ENCODE data around the gene PDHX. TPM values are rescaled to one million over a fixed set of nuclear protein-coding genes. Genes with fewer than 3 reads are reported as not detected.

The PDHX gene
- total RNA-seq, 1 donor from 2014 or later = 39.1 TPM

DNA sequence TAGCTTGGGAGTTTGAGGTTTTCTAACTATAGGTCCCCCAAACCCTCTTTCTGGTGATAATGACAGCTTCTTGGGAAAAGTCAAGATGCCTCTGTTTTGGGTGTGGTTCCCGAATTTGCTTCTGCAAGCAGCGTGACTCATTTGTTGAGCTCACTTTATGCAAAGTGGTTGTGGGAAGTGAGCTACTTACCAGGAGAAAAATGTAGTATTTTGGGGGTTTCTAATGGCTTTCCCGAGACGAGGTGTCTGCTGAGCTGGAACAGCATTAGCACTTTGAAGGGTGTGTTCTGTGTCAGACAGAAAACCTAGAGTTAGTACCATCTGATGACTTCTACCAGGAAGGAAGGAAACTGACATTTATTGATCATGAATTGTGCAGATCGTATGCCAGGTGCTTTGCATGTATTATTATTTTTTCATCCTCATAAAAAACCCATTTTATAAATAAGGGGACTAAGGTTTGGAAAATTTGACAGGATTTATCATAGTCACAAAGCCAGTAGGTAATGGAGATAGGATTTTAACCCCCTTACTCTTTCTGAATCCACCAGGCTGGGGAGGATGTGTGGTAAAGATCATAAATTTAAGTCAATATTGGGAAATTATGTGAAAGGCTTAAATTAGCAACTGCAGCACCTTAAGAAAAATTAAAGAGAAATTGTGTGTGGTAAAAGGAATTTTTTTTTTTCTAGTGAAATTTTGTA, 113.7 kb downstream of the PDHX start:
- DNase-seq = no peak
- ATAC-seq = peak; percentile 41 to 56
- H3K27ac ChIP-seq = peak overlapping the region; percentile 28

DNA sequence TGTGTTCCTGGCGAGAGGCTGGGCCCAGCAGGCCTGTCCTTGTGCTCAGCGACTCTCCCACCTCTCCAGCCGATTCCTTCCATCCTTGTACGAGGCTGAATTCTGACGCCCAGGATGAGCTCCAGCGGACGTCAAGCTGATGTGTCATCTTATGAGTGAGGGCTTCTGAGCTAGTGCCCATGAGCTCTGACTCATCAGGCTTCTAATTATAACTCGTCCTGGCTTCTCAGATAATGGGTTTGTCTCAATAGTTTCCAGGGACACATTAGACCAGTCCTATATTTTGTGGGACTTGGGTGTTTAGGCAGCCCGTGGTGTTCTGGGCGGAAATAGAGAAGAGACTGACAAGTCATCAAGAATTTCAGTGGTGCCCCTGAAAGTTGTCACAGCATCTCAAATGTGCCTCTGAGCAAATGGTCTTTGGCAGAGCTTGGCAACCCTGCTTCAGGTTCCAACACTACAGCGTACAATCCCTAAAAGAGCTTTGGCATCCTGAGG, 114.3 kb downstream of the PDHX start:
- DNase-seq (no peak), ATAC-seq (peak; percentile 72 to 77)
- Histone ChIP-seq H3K4me1 (peaks cover 12% of the 10 kb centered on the region), H3K27me3 (ENCODE audit: low read depth) (no peaks in the 10 kb centered on the region), H3K4me3 (no peak overlapping the region), H3K9me3 (no peaks in the 10 kb centered on the region), H3K36me3 (no peaks in the 10 kb centered on the region), H3K27ac (peak overlapping the region; percentile 28)
- intact Hi-C loops (cut with DNase I) = no loop called here
- TF ChIP-seq, protein P1, sequence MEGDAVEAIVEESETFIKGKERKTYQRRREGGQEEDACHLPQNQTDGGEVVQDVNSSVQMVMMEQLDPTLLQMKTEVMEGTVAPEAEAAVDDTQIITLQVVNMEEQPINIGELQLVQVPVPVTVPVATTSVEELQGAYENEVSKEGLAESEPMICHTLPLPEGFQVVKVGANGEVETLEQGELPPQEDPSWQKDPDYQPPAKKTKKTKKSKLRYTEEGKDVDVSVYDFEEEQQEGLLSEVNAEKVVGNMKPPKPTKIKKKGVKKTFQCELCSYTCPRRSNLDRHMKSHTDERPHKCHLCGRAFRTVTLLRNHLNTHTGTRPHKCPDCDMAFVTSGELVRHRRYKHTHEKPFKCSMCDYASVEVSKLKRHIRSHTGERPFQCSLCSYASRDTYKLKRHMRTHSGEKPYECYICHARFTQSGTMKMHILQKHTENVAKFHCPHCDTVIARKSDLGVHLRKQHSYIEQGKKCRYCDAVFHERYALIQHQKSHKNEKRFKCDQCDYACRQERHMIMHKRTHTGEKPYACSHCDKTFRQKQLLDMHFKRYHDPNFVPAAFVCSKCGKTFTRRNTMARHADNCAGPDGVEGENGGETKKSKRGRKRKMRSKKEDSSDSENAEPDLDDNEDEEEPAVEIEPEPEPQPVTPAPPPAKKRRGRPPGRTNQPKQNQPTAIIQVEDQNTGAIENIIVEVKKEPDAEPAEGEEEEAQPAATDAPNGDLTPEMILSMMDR (IDR thresholded peaks at IDR 0.05) = no peak

More for the DNA sequence above, 113.7 kb downstream of the PDHX start:
- H3K36me3 ChIP-seq = no peaks in the 10 kb centered on the region
- TF ChIP-seq, protein P1 (IDR thresholded peaks at IDR 0.05) = no peak
- no peaks in the 10 kb centered on the region for H3K27me3 ChIP-seq (ENCODE audit: low read depth)
- H3K4me3 ChIP-seq = no peak overlapping the region
- intact Hi-C loops (cut with DNase I) = no loop called here
- H3K9me3 ChIP-seq = no peaks in the 10 kb centered on the region
- peaks cover 12% of the 10 kb centered on the region for H3K4me1 ChIP-seq

DNA sequence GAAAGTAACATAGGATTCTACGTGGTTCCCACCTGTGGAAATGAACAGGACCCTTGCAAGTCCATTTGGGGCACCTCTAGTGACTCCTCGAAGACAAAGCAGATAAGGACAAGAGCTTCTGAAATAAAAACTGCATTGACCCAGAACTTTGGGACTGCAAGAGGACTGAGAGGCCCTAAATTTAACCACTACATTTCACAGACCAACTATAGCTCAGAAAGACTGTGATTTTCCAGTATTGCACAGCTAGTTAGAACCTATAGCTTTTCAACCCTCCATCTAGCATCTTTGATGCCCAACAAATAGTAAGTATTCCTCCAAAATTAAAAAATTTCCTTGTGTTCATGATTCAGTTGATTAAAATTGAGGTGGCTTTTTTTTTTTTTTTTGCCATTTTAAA, 114.9 kb downstream of the PDHX start:
- TF ChIP-seq, protein P1 (IDR thresholded peaks at IDR 0.05) = no peak
- Histone ChIP-seq H3K4me1 (peaks cover 12% of the 10 kb centered on the region), H3K27ac (no peak overlapping the region), H3K4me3 (no peak overlapping the region), H3K36me3 (no peaks in the 10 kb centered on the region), H3K9me3 (no peaks in the 10 kb centered on the region), H3K27me3 (ENCODE audit: low read depth) (no peaks in the 10 kb centered on the region)
- intact Hi-C loops (cut with DNase I) = no loop called here
- ATAC-seq (no peak), DNase-seq (no peak)

DNA sequence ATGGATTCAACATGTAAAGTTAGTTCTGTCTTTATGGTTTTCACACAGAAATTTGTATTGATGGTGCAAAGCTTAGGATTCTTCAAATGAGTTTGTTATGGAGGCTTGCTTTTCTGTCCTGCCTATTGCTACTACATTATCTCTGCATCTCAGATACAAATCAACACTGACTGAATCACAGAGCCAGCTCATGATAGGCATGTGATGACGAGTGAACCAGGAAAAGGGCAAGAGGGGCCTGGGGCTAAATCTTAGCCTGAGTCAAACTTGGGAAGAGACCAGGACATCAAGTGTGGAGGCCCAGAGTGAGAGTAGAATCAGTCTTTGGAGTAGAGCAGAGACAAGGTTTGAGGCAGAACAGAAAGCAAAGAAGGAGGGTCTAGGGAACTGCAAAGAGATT, 115.4 kb downstream of the PDHX start:
- DNase-seq (no peak), ATAC-seq (no peak)
- no peaks in the 10 kb centered on the region for H3K9me3 ChIP-seq
- H3K27ac ChIP-seq = no peak overlapping the region
- H3K27me3 ChIP-seq (ENCODE audit: low read depth) = no peaks in the 10 kb centered on the region
- TF ChIP-seq, protein P1 (IDR thresholded peaks at IDR 0.05) = no peak
- no peak overlapping the region for H3K4me3 ChIP-seq
- intact Hi-C loops (cut with DNase I) = no loop called here
- no peaks in the 10 kb centered on the region for H3K36me3 ChIP-seq
- peaks cover 12% of the 10 kb centered on the region for H3K4me1 ChIP-seq

DNA sequence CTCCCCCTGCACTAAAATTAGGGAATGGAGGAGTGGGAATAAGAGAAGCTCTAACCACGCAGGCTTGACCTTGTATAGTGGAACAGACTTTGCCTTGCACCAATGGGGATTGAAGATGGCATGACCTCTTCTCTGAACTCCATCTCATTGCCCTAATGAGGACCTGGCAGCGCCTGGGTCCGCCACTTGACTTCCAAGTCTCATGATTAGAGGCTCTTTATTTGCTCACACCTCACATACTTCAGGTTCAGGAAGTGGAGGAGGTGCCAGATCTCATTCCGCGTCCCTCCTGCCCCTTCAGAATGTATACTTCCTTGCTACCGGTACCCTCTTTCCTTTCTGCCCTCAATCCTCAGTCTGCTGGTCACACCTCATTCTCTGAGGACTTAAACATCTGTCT, 116.6 kb downstream of the PDHX start:
- Histone ChIP-seq H3K27ac (no peak overlapping the region), H3K36me3 (no peaks in the 10 kb centered on the region), H3K9me3 (no peaks in the 10 kb centered on the region), H3K4me1 (peaks cover 12% of the 10 kb centered on the region), H3K4me3 (no peak overlapping the region), H3K27me3 (ENCODE audit: low read depth) (no peaks in the 10 kb centered on the region)
- intact Hi-C loops (cut with DNase I) = no loop called here
- TF ChIP-seq, protein P1 (IDR thresholded peaks at IDR 0.05) = no peak
- peak; percentile 73 to 75 for ATAC-seq
- peak; percentile 63 for DNase-seq

All from lower lobe of right lung (tissue), 2 donors.